A204.1 (cell line): ENCODE measurements around the gene HOXD3.

Experiments
- FAIRE-seq: peaks from 2 replicates; lab custom pipeline; 2012; peaks lifted over from hg19 to GRCh38; lab: Jason Lieb, UNC

HOXD3 gene

DNA sequence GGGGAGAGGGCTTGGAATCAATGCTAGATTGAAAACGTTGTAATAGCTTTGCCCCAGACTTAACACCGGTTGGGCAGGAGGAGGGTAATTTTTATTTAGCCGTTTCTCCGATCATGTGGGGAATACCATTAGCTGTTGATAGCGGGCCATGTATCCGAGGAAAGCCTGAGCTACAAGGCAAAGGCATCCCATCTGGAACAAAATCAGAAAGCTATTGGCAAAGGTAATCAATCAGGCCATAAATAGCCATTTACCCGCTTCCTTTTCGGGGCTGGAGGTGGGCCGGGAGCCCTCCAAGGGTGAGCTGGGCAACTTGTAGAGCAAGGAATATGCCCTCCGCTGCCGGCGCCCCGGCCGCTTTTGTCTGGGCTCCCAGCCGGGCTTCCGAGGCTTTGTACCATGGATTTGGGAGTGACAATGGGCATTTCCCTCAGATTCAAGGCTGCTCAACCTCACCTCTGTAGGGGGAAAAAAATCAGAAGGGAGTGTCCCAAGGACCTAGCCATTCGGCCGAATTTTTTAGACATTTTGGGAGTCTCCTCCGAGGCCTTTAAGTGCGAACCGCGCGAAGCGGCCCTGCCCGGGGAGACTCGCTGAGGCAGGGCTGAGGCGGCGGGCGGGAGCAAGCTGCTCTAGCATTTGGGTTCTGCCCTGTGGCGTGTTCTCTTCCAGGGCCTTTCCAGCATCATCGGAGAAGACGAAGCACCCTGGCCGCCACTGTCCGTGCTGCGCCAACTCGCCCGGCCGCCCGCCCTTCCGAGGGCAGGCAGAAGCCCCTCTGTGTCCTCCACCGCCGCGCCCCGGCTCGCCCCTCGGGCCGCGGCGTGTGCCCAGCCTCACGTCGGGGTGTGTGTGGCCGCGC lies 35.7 kb upstream of the HOXD3 start:
- no peak for FAIRE-seq

DNA sequence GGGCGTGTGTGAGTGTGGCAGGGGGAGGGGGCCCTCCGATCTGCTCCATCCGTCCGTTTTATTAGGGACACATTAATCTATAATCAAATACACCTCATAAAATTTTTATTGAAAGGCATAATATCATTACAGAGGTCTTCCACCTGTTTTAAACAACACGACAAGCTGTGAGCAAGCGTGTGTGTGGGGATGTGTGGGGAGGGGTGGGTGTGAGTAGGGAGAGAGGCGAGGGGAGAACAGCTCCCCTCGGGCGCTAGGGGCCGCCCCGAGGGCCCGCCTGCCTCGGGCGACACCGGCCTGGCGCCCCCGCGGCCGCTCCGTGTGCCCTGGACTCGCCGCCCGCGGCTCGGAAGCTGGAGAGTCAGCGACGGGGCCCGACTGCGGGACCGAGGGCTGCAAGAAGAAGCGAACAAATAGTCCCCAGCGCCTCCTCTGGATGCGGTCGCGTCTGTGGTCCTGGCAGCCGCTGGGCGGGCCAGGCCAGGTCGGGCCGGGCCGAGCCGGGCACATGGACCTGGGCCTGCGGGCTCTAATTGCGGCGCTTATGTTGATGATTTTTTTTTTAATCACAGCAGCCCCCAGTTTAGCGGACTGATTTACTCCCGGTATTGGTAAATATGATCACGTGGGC lies 34.9 kb upstream of the HOXD3 start:
- FAIRE-seq: no peak

- FAIRE-seq: no peak
Observed at GRCh38 chr2:176122683-176123410, 34.3 kb upstream of the HOXD3 start, which contains the start of gene HOXD9. HOXD9 (plus strand) TSS chr2:176122719; CDS start chr2:176122769, 50 bp downstream.

DNA sequence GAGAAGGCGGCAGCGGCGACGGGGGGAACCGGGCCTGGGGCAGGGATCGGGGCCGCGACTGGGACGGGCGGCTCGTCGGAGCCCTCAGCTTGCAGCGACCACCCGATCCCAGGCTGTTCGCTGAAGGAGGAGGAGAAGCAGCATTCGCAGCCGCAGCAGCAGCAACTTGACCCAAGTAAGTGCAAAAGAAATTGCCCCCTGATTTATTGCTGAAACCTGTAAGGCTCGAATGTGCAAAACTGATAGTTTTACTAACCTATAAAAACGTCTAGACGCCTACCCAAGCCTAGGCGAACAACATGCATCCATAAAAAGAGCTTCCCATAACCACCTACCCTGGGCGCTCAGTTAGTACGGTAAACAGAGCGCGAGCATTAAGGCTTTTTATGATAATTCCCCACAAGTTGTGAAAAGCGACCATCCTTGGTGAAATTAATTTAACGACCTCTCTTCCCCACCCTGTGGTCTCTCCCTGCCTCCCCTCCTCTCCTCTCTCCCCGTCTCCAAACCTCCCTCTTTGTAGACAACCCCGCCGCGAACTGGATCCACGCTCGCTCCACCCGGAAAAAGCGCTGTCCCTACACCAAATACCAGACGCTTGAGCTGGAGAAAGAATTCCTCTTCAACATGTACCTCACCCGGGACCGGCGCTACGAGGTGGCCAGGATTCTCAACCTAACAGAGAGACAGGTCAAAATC lies 33.5 kb upstream of the HOXD3 start:
- FAIRE-seq: no peak

DNA sequence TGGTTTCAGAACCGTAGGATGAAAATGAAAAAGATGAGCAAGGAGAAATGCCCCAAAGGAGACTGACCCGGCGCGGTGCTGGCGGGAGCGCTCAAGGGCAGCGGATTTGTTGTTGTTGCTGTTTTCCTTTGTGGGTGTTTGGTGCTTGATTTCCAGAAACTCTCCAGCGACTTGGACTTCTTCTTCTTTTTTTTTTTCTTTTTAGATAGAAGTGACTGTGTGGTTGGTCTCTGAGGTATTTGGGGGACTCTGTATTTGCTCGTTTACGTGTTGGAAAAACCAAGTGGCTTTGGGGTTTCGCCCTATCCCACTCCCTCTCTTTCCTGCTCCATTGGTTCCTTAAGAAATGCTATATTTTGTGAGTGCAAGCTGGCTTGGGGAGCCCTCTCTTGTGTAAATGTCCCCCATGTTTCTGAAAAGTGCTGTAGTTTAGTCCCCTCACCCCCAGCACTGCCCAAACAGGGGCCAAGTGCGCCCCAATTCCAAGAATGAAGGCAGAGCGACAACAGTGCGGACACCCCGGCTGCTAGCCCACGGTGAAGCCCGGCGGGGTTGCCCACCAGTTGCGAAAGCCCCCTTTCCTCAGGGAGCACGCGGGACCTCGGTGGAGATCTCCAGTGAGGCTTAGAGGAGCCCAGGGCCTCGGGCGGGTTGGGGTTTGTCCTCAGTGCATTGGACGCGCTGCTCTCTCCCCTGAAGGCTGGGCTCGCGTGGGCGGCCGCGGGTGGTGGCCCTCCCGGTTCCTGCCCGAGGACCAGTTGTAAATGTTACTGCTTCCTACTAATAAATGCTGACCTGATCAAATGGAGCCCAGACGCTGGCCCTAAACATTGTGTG lies 32.8 kb upstream of the HOXD3 start:
- no peak for FAIRE-seq

DNA sequence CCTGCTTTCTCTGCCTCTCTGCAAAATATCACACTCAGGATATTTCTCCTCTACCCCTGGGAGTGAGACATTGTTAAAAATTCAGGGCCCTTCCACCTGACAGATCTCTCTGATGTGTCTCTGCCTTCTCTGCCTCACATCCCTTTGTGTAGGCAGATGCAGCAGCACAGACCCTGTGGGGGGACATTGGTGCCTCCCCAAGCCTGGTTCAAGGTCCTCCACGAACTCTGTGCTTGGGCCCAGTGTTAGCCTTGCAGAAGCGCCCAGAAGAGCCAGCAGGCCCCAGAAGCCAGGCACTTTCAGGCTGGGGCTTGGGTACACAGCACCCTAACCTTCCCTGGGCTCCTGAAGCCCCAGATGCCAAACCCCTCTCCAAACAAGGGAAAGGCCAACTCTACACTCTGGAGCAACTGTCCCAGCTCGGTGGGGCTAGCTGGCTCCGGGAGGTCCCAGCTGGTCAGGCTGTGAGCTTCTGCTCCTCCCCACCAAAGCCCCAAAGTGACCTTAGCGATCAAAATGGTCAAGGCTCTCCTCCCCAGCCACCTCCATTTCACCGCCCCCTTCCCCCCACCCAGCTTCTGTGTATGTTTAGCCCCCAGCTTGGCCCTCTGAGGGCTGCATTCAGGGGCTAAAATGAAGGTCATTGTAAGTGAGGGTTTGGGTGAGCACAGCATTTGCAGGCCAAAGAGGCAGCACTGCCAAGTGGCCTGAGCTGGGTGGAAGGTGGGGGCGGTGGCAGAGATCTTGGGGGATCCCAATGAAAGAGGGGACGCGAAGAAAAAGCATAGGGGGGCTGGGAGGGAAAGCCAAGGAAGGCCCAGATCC lies 31.9 kb upstream of the HOXD3 start:
- no peak for FAIRE-seq

DNA sequence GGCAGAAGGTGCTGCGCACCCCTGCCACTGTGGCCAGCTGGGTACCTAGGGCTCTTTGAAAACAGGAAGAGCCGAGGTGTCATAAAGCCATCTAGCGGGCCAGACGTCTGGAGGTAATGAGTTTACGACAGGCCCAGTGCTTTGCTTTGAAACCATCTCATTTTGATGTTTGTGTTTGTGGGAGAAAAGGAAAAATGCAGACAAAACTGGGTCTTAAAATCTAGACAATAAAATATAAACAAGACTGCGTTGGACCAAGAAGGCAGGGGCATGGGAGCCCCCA lies 31.4 kb upstream of the HOXD3 start:
- FAIRE-seq: no peak

- FAIRE-seq: peak; percentile 94
Observed at GRCh38 chr2:176126929-176127773, 30.0 kb upstream of the HOXD3 start.

DNA sequence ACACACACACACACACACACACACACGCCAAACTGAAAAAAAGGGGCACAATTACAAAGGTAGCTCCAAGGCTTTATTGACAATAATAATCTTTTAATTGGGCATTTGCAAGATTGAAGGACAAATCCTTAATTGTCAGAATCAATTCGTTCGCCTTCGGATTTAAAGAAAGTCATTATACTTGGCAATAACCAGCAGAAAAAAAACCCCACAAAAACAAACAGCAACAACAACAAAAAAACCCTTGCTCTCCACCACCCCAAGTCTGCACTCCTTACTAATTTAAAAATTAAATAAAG lies 29.4 kb upstream of the HOXD3 start:
- no peak for FAIRE-seq

DNA sequence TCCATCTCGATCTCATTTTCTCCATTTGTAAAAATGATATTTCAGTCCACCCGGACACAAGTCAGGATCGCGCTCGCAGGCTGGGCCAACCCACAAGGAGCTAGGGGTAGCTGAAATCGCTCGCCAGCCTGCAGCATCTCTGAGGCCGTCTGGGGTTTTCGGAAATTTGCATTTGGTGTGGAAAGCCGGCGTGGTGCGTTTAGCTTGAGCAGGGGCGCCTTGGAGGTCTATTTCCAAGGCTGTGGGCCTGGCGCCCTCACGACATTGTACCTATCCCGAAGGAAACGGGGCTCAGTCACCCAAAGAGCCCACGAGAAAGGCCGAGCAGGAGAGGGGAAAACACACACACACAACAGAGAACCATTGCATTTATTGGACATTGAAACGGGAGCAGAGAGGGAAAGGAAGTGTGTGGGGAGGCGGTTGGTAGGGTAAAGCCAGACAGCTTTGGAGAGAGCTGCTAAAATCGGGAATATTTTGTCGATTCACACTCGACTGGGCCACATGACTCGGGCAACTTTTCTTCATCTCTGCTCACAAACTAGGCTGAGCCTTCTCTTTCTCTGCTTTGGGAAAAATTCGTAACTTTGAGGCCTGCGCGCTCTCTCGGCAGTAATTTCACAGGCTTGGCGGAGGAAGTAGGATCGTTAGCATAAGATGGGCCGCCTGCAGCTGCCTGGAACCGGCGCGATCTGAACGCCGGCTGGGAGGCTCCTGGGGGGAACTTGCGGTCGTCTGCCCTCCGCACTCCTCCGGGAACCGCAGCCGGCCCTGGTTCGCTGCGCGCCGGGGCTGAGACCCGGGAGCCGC lies 28.7 kb upstream of the HOXD3 start:
- no peak for FAIRE-seq

DNA sequence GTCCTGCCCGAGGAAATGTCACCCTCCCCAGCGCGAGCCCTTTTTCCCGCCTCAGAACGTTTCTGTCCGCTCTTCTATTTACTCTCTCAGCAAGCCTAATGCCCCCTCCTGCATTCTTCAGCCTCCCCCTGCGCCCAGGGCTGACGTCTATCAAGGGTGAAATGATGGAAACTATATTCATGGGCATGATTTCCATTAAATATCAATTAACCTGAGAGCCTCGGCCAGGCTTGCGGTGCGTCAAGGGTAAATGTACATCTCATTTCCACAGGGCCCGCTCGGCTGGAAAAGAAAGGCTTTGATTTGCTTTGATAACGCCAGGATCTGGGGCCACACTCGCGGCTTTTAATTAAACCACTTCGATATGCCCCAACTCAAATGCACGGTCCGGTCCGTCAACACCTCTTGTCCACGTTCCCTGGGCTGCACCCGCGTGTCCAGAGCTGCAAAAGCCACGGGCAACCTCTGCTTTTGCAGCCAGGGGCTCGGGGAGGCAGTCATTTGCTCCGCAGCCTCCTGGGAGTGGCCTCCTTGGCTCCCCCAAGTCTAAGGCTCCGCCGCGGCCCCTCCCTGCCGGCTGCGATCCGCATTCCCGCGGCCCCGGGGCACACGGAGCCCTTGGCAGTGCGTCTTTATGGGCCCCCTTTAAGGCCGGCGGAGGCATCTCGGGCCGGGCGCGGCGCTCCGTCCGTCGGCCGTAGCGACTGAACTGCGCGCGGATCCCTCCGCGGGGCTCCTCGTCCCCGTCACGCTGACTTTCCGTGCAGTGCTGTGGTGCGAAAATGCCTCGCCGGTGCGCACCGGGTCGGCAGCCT lies 27.9 kb upstream of the HOXD3 start, which contains the start of gene HOXD8:
Gene HOXD8 (plus strand): TSS at position 724 of the 815 bp plus-strand sequence. CDS start 662 bp downstream, outside the sequence.
- FAIRE-seq: no peak

GRCh38 chr2:176129813-176130146 lies 27.3 kb upstream of the HOXD3 start:
- FAIRE-seq: no peak

DNA sequence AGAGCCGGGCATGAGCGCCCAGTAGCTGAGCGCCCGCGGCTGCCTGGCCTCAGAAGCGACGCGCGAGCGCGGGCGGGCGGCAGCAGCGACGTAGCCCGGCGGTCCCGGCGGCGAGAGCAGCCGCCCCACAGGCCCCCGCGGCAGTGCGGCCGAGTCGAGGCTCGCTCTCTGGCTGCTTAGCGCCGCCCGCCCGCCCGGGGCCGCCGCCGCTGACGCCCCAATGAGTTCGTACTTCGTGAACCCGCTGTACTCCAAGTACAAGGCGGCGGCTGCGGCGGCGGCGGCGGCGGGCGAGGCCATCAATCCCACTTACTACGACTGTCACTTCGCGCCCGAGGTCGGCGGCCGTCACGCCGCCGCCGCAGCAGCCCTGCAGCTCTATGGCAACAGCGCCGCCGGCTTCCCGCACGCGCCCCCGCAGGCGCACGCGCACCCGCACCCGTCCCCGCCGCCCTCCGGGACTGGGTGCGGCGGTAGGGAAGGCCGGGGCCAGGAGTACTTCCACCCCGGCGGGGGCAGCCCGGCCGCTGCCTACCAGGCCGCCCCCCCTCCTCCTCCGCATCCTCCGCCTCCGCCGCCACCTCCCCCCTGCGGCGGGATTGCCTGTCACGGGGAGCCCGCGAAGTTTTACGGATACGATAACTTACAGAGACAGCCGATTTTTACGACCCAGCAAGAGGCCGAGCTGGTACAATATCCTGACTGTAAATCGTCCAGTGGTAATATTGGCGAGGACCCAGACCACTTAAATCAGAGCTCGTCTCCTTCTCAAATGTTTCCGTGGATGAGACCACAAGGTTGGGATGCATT lies 26.8 kb upstream of the HOXD3 start:
- no peak for FAIRE-seq

DNA sequence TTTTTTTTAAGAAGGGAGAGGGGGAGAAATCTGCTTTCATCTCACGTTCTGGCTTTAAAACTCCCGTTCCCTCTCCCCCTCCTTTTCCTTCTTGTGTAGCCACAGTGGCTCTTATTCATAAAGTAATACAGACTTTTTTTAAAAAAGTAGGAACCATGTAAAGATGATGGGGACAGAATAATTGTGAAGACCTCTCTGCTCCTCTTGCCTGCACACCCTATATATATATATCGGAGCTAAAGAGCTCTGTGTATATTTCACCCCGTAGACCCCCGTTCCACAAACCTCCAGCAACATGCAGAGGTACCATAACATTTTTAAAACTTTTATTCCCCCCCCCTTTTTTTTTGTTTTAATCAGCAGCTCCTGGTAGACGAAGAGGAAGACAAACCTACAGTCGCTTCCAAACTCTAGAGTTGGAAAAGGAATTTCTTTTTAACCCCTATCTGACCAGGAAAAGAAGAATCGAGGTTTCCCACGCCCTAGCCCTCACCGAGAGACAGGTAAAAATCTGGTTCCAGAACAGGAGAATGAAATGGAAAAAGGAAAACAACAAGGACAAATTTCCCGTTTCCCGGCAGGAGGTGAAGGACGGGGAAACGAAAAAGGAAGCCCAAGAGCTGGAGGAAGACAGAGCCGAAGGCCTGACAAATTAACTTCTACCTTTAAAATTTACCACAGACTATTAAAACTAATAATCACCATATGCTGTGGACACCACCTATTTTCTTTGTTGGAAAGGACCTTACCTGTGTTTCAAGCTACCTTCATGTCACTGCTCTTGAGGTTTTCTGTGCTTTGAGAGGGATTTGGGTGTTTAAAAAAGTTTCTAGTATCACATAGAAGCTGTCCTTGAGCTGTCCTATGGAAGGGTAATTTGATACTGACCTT lies 25.9 kb upstream of the HOXD3 start:
- no peak for FAIRE-seq

- peak; percentile 87 for FAIRE-seq
Observed at GRCh38 chr2:176131848-176132158, 25.3 kb upstream of the HOXD3 start.
